NB4 (cell line): ENCODE data around the gene ZBTB34.
"Not testable (repeated sequence)": the region's sequence is repeated elsewhere in the genome, so short reads cannot be mapped to it uniquely, and the experiment has no call there.

ENCODE experiments used
- DNase-seq: peaks from one replicate; pipeline ENCODE4 v3.0.0; 2010; ENCODE audit warnings: low read depth
- H3K4me3 ChIP-seq: one replicate; pipeline ENCODE4 v1.5.1; 2011; ENCODE audit warnings: mild to moderate bottlenecking, low read depth, low read length, moderate library complexity
- CTCF ChIP-seq: IDR thresholded peaks from one replicate; pipeline ENCODE4 v1.5.1; 2012; ENCODE audit warnings: low read depth, low read length
- MAX ChIP-seq: IDR thresholded peaks from 2 replicates; pipeline ENCODE4 v1.6.1; 2011; ENCODE audit warnings: low read depth, low read length
- MYC ChIP-seq: IDR thresholded peaks from 2 replicates; pipeline ENCODE4 v1.6.1; 2011; ENCODE audit warnings: low read depth, low read length
- POLR2A ChIP-seq: IDR thresholded peaks from 2 replicates; pipeline ENCODE4 v1.6.1; 2011; ENCODE audit warnings: mild to moderate bottlenecking; ENCODE audit not compliant: insufficient read length; ENCODE audit errors: extremely low read depth

Gene ZBTB34

GRCh38 chr9:126822278-126822677, 38.2 kb upstream of the ZBTB34 start:
- DNase-seq = no peak
- TF ChIP-seq MYC = no peak
- no peak for TF ChIP-seq POLR2A
- TF ChIP-seq MAX = no peak
- no peak for TF ChIP-seq CTCF
- no peak overlapping the region for H3K4me3 ChIP-seq

- DNase-seq = no peak
- H3K4me3 ChIP-seq = no peak overlapping the region
- TF ChIP-seq POLR2A (no peak), MAX (no peak), MYC (no peak), CTCF (no peak)
Observed at GRCh38 chr9:126822873-126823272, 37.6 kb upstream of the ZBTB34 start.

GRCh38 chr9:126824052-126824451, 36.4 kb upstream of the ZBTB34 start:
- H3K4me3 ChIP-seq, DNase-seq: not testable (repeated sequence)

- DNase-seq = no peak
- no peak overlapping the region for H3K4me3 ChIP-seq
- TF ChIP-seq POLR2A (no peak), MYC (no peak), CTCF (no peak), MAX (no peak)
Observed at GRCh38 chr9:126827227-126827626, 33.2 kb upstream of the ZBTB34 start.

- no peak overlapping the region for H3K4me3 ChIP-seq
- no peak for DNase-seq
- TF ChIP-seq CTCF (no peak), MYC (no peak), POLR2A (no peak), MAX (no peak)
Observed at GRCh38 chr9:126829035-126829434, 31.4 kb upstream of the ZBTB34 start.

GRCh38 chr9:126830827-126831226, 29.6 kb upstream of the ZBTB34 start:
- TF ChIP-seq MAX (no peak), CTCF (no peak), MYC (no peak), POLR2A (no peak)
- H3K4me3 ChIP-seq = no peak overlapping the region
- no peak for DNase-seq
